CD4-positive, alpha-beta T cell (primary cell): ENCODE data around the gene MAPKAPK3. TPM values are rescaled to one million over a fixed set of nuclear protein-coding genes. Genes with fewer than 3 reads are reported as not detected.

ENCODE experiments used
- ATAC-seq: fragments of 200-7000 bp; cut with Tn5 transposase; one replicate; pipeline ENCODE4 v1.10.0; 2022; ENCODE audit warnings: mild to moderate bottlenecking; ENCODE audit not compliant: poor library complexity
- CTCF ChIA-PET: fragments of 350-600 bp; sonication (Branson Sonifier 250); formaldehyde crosslinking; loops from one replicate; lab custom pipeline; 2021; ENCODE audit warnings: antibody characterized with exemption, inconsistent platforms; lab: Charles Lee
- POLR2A ChIA-PET: fragments of 350-600 bp; sonication (Branson Sonifier 250); formaldehyde crosslinking; loops from one replicate; lab custom pipeline; 2021; ENCODE audit warnings: antibody characterized with exemption, inconsistent platforms; lab: Charles Lee
- DNase-seq, 14 experiments: peaks; one replicate each; pipeline ENCODE4 v3.0.0-alpha.2; 2013 to 2020; ENCODE audit warnings: mixed read lengths in 2 of 14
- H3K27ac ChIP-seq, 2 donors: one replicate each; pipeline versions ENCODE4 v1.5.1 to v1.7.0; 2013; ENCODE audit warnings: low read length in 2 of 2, low read depth in 1 of 2, mild to moderate bottlenecking in 1 of 2
- H3K27me3 ChIP-seq, 2 experiments: 1 replicate in 1 of 2; 2 replicates in 1 of 2; pipeline versions ENCODE4 v1.6.1 to v1.7.0; 2013; ENCODE audit warnings: low read length in 2 of 2, control low read depth in 1 of 2, mild to moderate bottlenecking in 1 of 2, moderate library complexity in 1 of 2; ENCODE audit not compliant: insufficient read depth in 2 of 2, control insufficient read depth in 1 of 2
- H3K36me3 ChIP-seq: one replicate; pipeline ENCODE4 v1.6.1; 2013; ENCODE audit warnings: low read length, control low read depth; ENCODE audit not compliant: insufficient read depth
- H3K4me1 ChIP-seq: one replicate; pipeline ENCODE4 v1.6.1; 2013; ENCODE audit warnings: low read length, control low read depth; ENCODE audit not compliant: insufficient read depth
- H3K4me3 ChIP-seq: one replicate; pipeline ENCODE4 v1.5.1; 2013; ENCODE audit warnings: mild to moderate bottlenecking, low read length, moderate library complexity
- H3K9me3 ChIP-seq, 2 experiments: 1 replicate in 1 of 2; 2 replicates in 1 of 2; pipeline versions ENCODE4 v1.6.1 to v1.7.0; 2013; ENCODE audit warnings: low read length in 2 of 2, mild to moderate bottlenecking in 2 of 2, control low read depth in 1 of 2, moderate library complexity in 1 of 2; ENCODE audit not compliant: control insufficient read depth in 1 of 2, insufficient read depth in 1 of 2
- H3K27ac Mint-ChIP-seq: one replicate; pipeline ENCODE4 v1.8.0; 2020; ENCODE audit warnings: mixed read lengths
- H3K27me3 Mint-ChIP-seq: one replicate; pipeline ENCODE4 v1.8.0; 2021; ENCODE audit warnings: mixed read lengths
- H3K36me3 Mint-ChIP-seq: one replicate; pipeline ENCODE4 v1.8.0; 2021; ENCODE audit warnings: low read depth, mixed read lengths
- H3K4me1 Mint-ChIP-seq: one replicate; pipeline ENCODE4 v1.8.0; 2021; ENCODE audit warnings: low read depth, mixed read lengths
- H3K4me3 Mint-ChIP-seq: one replicate; pipeline ENCODE4 v1.8.0; 2020; ENCODE audit warnings: mild to moderate bottlenecking, mixed read lengths
- H3K9me3 Mint-ChIP-seq: one replicate; pipeline ENCODE4 v1.8.0; 2020; ENCODE audit warnings: mixed read lengths
- intact Hi-C, 2 experiments: fragments of 100-400 bp; cut with DNase I in 1 of 2; cut with micrococcal nuclease in 1 of 2; formaldehyde crosslinking; loops; one replicate each; pipeline versions ENCODE4 v1.15.1 to v1.9.0; 2023 to 2025; cut with DNase I, micrococcal nuclease
- total RNA-seq, 174 experiments: library from RNA in 2 of 174; stranded (reverse) in 2 of 174; gene quantifications; one replicate each; pipeline ENCODE4 v1.2.3 and lab custom pipeline; 2021 to 2026
- TF ChIP-seq, protein P1 (sequence below): fragments of 200-600 bp; IDR thresholded peaks from one replicate; pipeline ENCODE4 v1.8.0; 2022; ENCODE audit warnings: antibody characterized with exemption, mild to moderate bottlenecking

The MAPKAPK3 gene
- total RNA-seq, 2 experiments from 2014 or later = 16.4 to 16.6 TPM

DNA sequence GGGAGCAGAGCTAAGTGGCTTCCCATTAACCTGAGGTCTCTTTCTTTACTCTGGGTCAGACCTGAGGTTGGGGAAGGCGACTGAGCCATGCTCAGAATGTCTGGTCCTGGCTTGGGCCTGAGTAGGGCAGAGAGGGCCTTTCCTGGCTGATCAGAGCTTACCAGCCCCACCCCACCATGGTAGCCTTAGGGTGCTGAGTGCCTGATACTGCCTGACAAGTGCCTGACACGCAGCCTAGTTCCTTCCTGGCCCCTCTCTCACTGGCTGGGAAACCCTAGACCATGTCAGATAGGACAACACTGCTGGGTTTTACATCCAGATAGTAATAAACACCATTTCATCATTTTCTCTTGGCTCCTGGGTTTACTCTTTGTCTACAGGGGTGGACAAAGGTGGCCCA, 32.0 kb downstream of the MAPKAPK3 start:
- Histone ChIP-seq H3K27me3 (no peaks in the 10 kb centered on the region), H3K36me3 (peaks cover 53% of the 10 kb centered on the region), H3K27ac (no peak overlapping the region), H3K9me3 (no peaks in the 10 kb centered on the region), H3K4me3 (no peak overlapping the region), H3K4me1 (no peaks in the 10 kb centered on the region)
- peaks cover 35% of the 10 kb centered on the region for H3K36me3 Mint-ChIP-seq
- DNase-seq = no peak
- TF ChIP-seq, protein P1, sequence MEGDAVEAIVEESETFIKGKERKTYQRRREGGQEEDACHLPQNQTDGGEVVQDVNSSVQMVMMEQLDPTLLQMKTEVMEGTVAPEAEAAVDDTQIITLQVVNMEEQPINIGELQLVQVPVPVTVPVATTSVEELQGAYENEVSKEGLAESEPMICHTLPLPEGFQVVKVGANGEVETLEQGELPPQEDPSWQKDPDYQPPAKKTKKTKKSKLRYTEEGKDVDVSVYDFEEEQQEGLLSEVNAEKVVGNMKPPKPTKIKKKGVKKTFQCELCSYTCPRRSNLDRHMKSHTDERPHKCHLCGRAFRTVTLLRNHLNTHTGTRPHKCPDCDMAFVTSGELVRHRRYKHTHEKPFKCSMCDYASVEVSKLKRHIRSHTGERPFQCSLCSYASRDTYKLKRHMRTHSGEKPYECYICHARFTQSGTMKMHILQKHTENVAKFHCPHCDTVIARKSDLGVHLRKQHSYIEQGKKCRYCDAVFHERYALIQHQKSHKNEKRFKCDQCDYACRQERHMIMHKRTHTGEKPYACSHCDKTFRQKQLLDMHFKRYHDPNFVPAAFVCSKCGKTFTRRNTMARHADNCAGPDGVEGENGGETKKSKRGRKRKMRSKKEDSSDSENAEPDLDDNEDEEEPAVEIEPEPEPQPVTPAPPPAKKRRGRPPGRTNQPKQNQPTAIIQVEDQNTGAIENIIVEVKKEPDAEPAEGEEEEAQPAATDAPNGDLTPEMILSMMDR = no peak
- H3K27me3 Mint-ChIP-seq = no peaks in the 10 kb centered on the region
- H3K27ac Mint-ChIP-seq = no peak overlapping the region
- ChIA-PET POLR2A (interaction anchor here (1.4 kb wide), 1 partner anchor 33 kb away, joined by 3 read pairs; no protein-coding TSS in a partner anchor), CTCF (interaction anchor here (0.8 kb wide), 1 partner anchor 33 kb away, joined by 3 read pairs; no protein-coding TSS in a partner anchor)
- no peak overlapping the region for H3K4me3 Mint-ChIP-seq
- no peaks in the 10 kb centered on the region for H3K9me3 Mint-ChIP-seq
- intact Hi-C loops = no loop called here
- ATAC-seq = no peak
- H3K4me1 Mint-ChIP-seq = no peaks in the 10 kb centered on the region

DNA sequence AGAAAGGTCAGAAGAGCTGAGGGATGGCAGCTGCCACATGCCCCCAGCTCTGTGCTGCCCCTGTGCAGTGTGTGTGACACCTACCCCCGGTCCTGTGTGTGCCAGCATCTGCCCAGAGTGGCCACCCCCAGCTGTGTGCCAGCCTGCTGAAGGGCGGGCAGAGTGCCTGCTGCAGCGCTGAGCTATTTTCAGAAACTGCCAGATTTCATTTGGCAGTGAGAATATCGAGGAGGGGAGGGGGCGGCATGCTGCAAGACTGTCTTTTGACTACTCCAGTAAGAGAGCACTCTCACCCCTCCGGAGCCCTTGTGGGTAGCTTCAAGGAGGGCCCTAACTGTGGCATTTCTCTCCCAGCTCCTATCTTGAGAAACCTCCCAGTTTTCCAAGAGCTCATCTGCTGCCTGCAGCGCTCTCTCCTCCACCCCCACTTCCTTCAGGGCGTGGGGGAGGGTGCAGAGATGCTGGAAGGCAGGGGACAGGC, 32.5 kb downstream of the MAPKAPK3 start:
- no peak overlapping the region for H3K4me3 ChIP-seq
- Mint-ChIP-seq H3K27ac (peak overlapping the region; percentile 63), H3K27me3 (no peaks in the 10 kb centered on the region), H3K4me1 (no peaks in the 10 kb centered on the region), H3K4me3 (no peak overlapping the region), H3K9me3 (no peaks in the 10 kb centered on the region), H3K36me3 (peaks cover 30% of the 10 kb centered on the region)
- no peaks in the 10 kb centered on the region for H3K4me1 ChIP-seq
- peaks cover 47% of the 10 kb centered on the region for H3K36me3 ChIP-seq
- H3K27me3 ChIP-seq = no peaks in the 10 kb centered on the region
- DNase-seq = no peak
- TF ChIP-seq, protein P1 = no peak
- no peak overlapping the region for H3K27ac ChIP-seq
- ATAC-seq = no peak
- intact Hi-C loops = no loop called here
- ChIA-PET CTCF (interaction anchor here (0.8 kb wide), 1 partner anchor 34 kb away, joined by 3 read pairs; no protein-coding TSS in a partner anchor), POLR2A (interaction anchor here (1.4 kb wide), 1 partner anchor 34 kb away, joined by 3 read pairs; no protein-coding TSS in a partner anchor)
- H3K9me3 ChIP-seq = no peaks in the 10 kb centered on the region

DNA sequence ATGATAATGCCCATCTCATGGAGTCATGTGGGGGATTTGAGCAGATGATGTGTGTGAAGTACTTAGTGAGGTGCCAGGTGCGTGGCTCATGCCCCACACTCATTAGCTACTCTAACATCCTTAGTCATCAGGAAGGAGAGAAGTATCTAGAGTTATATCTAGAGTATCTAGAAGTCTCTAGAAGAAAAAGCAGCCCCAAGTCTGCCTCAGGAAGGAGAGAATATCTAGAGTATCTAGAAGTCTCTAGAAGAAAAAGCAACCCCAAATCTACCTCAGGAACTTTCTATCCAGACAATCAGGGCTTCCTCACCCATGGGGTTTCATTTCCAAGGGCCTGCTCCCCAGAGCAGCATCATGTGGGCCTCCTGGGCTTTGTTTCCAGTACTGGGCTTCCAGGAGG, 33.1 kb downstream of the MAPKAPK3 start:
- peak overlapping the region; percentile 63 for H3K27ac Mint-ChIP-seq
- intact Hi-C loops = no loop called here

More for the DNA sequence above, 33.1 kb downstream of the MAPKAPK3 start:
- no peak for DNase-seq
- peaks cover 1% of the 10 kb centered on the region for H3K4me1 Mint-ChIP-seq
- Histone ChIP-seq H3K9me3 (no peaks in the 10 kb centered on the region), H3K4me3 (no peak overlapping the region), H3K27me3 (no peaks in the 10 kb centered on the region), H3K36me3 (peaks cover 42% of the 10 kb centered on the region), H3K27ac (no peak overlapping the region), H3K4me1 (peaks cover 3% of the 10 kb centered on the region)
- CTCF ChIA-PET = no interaction called here
- H3K4me3 Mint-ChIP-seq = no peak overlapping the region
- no peaks in the 10 kb centered on the region for H3K27me3 Mint-ChIP-seq
- H3K9me3 Mint-ChIP-seq = no peaks in the 10 kb centered on the region
- POLR2A ChIA-PET = interaction anchor here (1.4 kb wide), 1 partner anchor 34 kb away, joined by 3 read pairs; no protein-coding TSS in a partner anchor
- ATAC-seq = no peak
- TF ChIP-seq, protein P1 = no peak
- H3K36me3 Mint-ChIP-seq = peaks cover 24% of the 10 kb centered on the region
